Measurements from ENCODE around the gene ZNF888.
"Not testable (repeated sequence)": the region's sequence is repeated elsewhere in the genome, so short reads cannot be mapped to it uniquely, and the experiment has no call there.

Gene ZNF888

DNA sequence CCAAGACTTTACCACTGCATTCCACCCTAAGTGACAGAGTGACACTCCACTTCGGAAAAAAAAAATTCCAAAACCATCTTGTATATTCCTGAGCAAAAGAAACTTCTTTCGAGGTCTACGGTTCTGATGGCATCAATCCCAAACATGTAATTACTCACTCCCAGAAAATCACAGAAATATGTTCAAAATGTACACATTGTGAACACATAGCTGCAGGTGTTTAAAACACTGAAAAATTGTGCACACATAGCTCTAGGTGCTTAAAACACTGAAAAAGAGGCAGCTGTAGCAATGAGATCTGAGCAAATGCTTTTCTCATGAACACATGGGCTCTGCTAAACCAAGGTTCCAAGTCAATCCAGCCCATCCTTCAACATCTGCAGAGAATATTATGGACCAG, 51.8 kb downstream of the ZNF888 start:
- no peak for DNase-seq

DNA sequence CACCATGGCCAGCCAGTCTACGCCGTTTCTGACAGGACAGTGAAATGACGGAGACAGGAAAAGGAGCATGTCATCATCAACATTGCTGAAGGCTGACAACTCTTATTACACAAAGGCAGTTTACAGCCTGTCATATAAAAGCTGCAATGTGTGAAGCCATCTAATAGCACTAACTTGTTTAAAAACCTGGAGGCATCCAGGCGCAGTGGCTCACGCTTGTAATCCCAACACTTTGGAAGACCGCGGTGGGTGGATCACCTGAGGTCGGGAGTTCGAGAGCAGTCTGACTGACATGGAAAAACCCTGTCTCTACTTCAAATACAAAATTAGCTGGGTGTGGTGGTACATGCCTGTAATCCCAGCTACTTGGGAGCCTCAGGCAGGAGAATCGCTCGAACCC, 55.2 kb downstream of the ZNF888 start:
- not testable (repeated sequence) for DNase-seq

GRCh38 chr19:52857378-52858191, 65.6 kb downstream of the ZNF888 start, which contains the start of gene ZNF468:
TSS of gene ZNF468 (minus strand) at chr19:52857619. CDS start at chr19:52854272, 3,347 bp downstream.
- DNase-seq: peak; percentile 90

DNA sequence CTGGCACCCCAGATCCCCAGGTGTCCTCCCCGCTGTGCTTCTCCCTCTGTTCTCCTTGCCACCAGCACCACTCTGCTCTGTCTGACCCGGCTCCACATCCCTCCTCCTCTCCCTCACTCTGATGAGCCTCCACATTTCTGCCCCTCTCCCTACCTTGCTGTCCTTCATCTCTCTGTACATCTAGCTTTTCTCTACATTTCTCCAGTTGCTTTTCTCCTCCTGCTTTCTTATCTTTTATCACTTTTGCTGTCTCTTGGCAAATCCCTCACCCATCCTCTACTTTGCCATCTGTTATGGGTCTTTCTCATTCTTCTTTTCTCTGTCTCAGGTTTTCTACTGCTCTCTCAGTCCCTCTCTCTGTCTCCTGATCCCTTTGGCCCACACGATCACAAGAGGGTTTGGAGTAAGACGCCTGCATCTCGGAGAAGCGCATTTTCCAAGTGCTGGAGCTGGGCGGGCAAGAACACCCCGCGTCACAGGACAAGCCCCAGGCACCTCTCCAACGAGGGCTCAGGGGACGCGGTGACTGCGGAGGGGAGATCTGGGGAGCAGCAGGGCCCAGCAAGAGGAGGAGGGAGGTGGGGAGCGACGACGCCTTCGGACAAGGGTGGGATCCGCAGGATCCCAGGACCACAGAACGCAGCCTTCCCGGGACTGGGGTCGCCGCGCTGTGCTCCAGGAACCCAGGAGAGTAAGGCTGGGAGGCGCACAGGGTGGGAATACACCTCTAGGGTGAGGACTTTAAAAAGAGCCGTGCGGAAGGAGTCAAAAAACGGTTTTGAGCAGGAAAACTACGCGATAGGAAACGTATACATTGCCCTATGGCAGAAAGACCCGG, 66.5 kb downstream of the ZNF888 start:
- not testable (repeated sequence) for DNase-seq

Measured in activated effector memory CD4-positive, alpha-beta T cell treated with anti-CD3 and anti-CD28 coated beads, Interleukin-2, amount 50 U/mL, for 16 hours (primary cell).